PC-9 (cell line): Measurements from ENCODE around the gene ZNF493. TPM values are rescaled to one million over a fixed set of nuclear protein-coding genes. Genes with fewer than 3 reads are reported as not detected.

ENCODE experiments used
- BruUV-seq: library from RNA; stranded (reverse); fragments of 400-500 nt; replicated peaks from 2 replicates; lab custom pipeline; 2021; lab: Mats Ljungman, UMichigan
- CTCF ChIA-PET: fragments of 300-600 bp; sonication (Branson Sonifier 250); formaldehyde crosslinking; loops from one replicate; lab custom pipeline; 2022; ENCODE audit warnings: antibody characterized with exemption; lab: Charles Lee
- POLR2A ChIA-PET: fragments of 300-600 bp; sonication (Branson Sonifier 250); formaldehyde crosslinking; loops from one replicate; lab custom pipeline; 2022; ENCODE audit warnings: antibody characterized with exemption; ENCODE audit not compliant: unreplicated experiment; lab: Charles Lee
- DNase-seq, 2 experiments: peaks; one replicate each; pipeline versions ENCODE4 v3.0.0 to v3.0.0-alpha.2; 2015 to 2022; ENCODE audit warnings: mixed read lengths in 1 of 2
- H2AFZ ChIP-seq: fragments of 200-600 bp; sonication (generic); 2 replicates; pipeline ENCODE4 v1.8.1; 2017; ENCODE audit warnings: antibody characterized with exemption
- H3F3A ChIP-seq: fragments of 200-600 bp; sonication (generic); 2 replicates; pipeline ENCODE4 v1.8.1; 2017; ENCODE audit warnings: antibody characterized with exemption, mild to moderate bottlenecking, low read depth; ENCODE audit not compliant: insufficient read depth
- H3K27ac ChIP-seq: fragments of 200-600 bp; sonication (generic); 2 replicates; pipeline ENCODE4 v1.6.1; 2016; ENCODE audit warnings: mixed run types
- H3K27me3 ChIP-seq: fragments of 200-600 bp; sonication (generic); 2 replicates; pipeline ENCODE4 v1.6.1; 2016; ENCODE audit warnings: low read depth, mixed run types; ENCODE audit not compliant: insufficient read depth
- H3K36me3 ChIP-seq: fragments of 200-600 bp; sonication (generic); 2 replicates; pipeline ENCODE4 v1.6.1; 2016; ENCODE audit warnings: low read depth, mixed run types
- H3K4me1 ChIP-seq: fragments of 200-600 bp; sonication (generic); replicated peaks from 2 replicates; pipeline ENCODE4 v1.6.1; 2016; ENCODE audit warnings: mixed run types; ENCODE audit not compliant: insufficient read depth
- H3K4me2 ChIP-seq: fragments of 200-600 bp; sonication (generic); 2 replicates; pipeline ENCODE4 v1.6.1; 2017; ENCODE audit warnings: mixed run types
- H3K4me3 ChIP-seq: fragments of 200-600 bp; sonication (generic); 2 replicates; pipeline ENCODE4 v1.6.1; 2016; ENCODE audit warnings: mixed run types
- H3K79me2 ChIP-seq: fragments of 200-600 bp; sonication (generic); 2 replicates; pipeline ENCODE4 v1.6.1; 2017; ENCODE audit warnings: low read depth, mixed run types
- H3K9me2 ChIP-seq: fragments of 200-600 bp; sonication (generic); 2 replicates; pipeline ENCODE4 v1.8.1; 2017; ENCODE audit warnings: mild to moderate bottlenecking; ENCODE audit not compliant: insufficient read depth
- H3K9me3 ChIP-seq: fragments of 200-600 bp; sonication (generic); 2 replicates; pipeline ENCODE4 v1.8.1; 2016; ENCODE audit warnings: low read depth; ENCODE audit not compliant: insufficient read depth
- H4K20me1 ChIP-seq: fragments of 200-600 bp; sonication (generic); 2 replicates; pipeline ENCODE4 v1.8.1; 2017; ENCODE audit not compliant: insufficient read depth
- CTCF ChIP-seq: fragments of 200-600 bp; sonication (generic); conservative IDR thresholded peaks from 2 replicates; pipeline ENCODE4 v1.6.1; 2017; ENCODE audit warnings: mixed run types, antibody characterized with exemption, mild to moderate bottlenecking, moderate library complexity
- EZH2 ChIP-seq: fragments of 200-600 bp; sonication (generic); IDR thresholded peaks from 2 replicates; pipeline ENCODE4 v1.8.0; 2017; ENCODE audit warnings: antibody characterized with exemption, low read depth
- intact Hi-C: fragments of 100-400 bp; cut with micrococcal nuclease; formaldehyde crosslinking; loops from one replicate; pipeline ENCODE4 v1.10.0; 2022; ENCODE audit not compliant: unreplicated experiment
- total RNA-seq: library from RNA; stranded (reverse); gene quantifications from 2 replicates; pipeline ENCODE4 v1.2.3, GENCODE V29; 2021

Gene ZNF493
- total RNA-seq, 1 experiment from 2014 or later = 14.5 TPM

- peaks cover 9% of the 10 kb centered on the region; the same call in 1 of the 2 replicates for H3K4me1 ChIP-seq
- peaks cover 31% of the 10 kb centered on the region for H3K36me3 ChIP-seq
- H3K79me2 ChIP-seq = peaks cover 18% of the 10 kb centered on the region
- H3K9me2 ChIP-seq = no peaks in the 10 kb centered on the region
- DNase-seq = no peak
- H3K4me3 ChIP-seq = no peak overlapping the region
- intact Hi-C loops = no loop called here
- no peak overlapping the region for H3K4me2 ChIP-seq
- TF ChIP-seq EZH2 (no peak), CTCF (no peak)
- ChIA-PET POLR2A (no interaction called here), CTCF (no interaction called here)
- no peaks in the 10 kb centered on the region for H3K27me3 ChIP-seq
- BruUV-seq = no TSS peak
- no peak overlapping the region for H2AFZ ChIP-seq
- no peak overlapping the region for H3K27ac ChIP-seq
- no peaks in the 10 kb centered on the region for H4K20me1 ChIP-seq
- H3K9me3 ChIP-seq = peaks cover 21% of the 10 kb centered on the region
- H3F3A ChIP-seq = peaks cover 10% of the 10 kb centered on the region
These were observed 34.6 kb upstream of the ZNF493 start for GRCh38 chr19:21362291-21362690.

- Histone ChIP-seq H3K4me1 (no peaks in the 10 kb centered on the region), H4K20me1 (no peaks in the 10 kb centered on the region), H3K4me3 (no peak overlapping the region), H3K9me3 (peaks cover 74% of the 10 kb centered on the region), H3F3A (no peaks in the 10 kb centered on the region), H2AFZ (no peak overlapping the region), H3K27me3 (no peaks in the 10 kb centered on the region), H3K36me3 (peaks cover 8% of the 10 kb centered on the region; the same call in 1 of the 2 replicates), H3K4me2 (no peak overlapping the region), H3K27ac (no peak overlapping the region), H3K79me2 (no peaks in the 10 kb centered on the region), H3K9me2 (no peaks in the 10 kb centered on the region)
- TF ChIP-seq EZH2 (no peak), CTCF (no peak)
- ChIA-PET CTCF (no interaction called here), POLR2A (no interaction called here)
- BruUV-seq = no TSS peak
- DNase-seq = no peak
- intact Hi-C loops = no loop called here
These were observed 12.9 kb upstream of the ZNF493 start for GRCh38 chr19:21383980-21384582.

GRCh38 chr19:21396121-21396520, 812 bp upstream of the ZNF493 start:
- CTCF ChIA-PET = no interaction called here
- peak overlapping the region; percentile 91; the same call in 1 of the 2 replicates for H3K4me3 ChIP-seq
- H2AFZ ChIP-seq = peak overlapping the region; percentile 98; the same call in 1 of the 2 replicates
- POLR2A ChIA-PET = interaction anchor here (0.6 kb wide), 2 partner anchors 85 to 246 kb away, joined by 3 to 7 read pairs; no protein-coding TSS in a partner anchor
- TF ChIP-seq CTCF (no peak), EZH2 (no peak)
- H3K27ac ChIP-seq = no peak overlapping the region
- H3K9me2 ChIP-seq = no peaks in the 10 kb centered on the region
- no peaks in the 10 kb centered on the region for H4K20me1 ChIP-seq
- intact Hi-C loops = loop anchor here (2.0 kb wide), 2 partner anchors 37 to 67 kb away; partner anchors contain the start of genes ZNF708 and ZNF738
- peaks cover 24% of the 10 kb centered on the region for H3K36me3 ChIP-seq
- no peak for DNase-seq
- peak overlapping the region; percentile 88; the same call in 1 of the 2 replicates for H3K4me2 ChIP-seq
- peaks cover 10% of the 10 kb centered on the region; the same call in 1 of the 2 replicates for H3K4me1 ChIP-seq
- H3K9me3 ChIP-seq = peaks cover 25% of the 10 kb centered on the region
- H3F3A ChIP-seq = 0 out of 2 replicates have a peak, but pooled peaks cover 5% of the 10 kb centered on the region
- BruUV-seq = no TSS peak
- no peaks in the 10 kb centered on the region for H3K27me3 ChIP-seq
- peaks cover 18% of the 10 kb centered on the region for H3K79me2 ChIP-seq
